Right renal cortex interstitium (tissue), 3 donors: ENCODE measurements around the gene CR1. TPM values are rescaled to one million over a fixed set of nuclear protein-coding genes. Genes with fewer than 3 reads are reported as not detected.
"Not testable (repeated sequence)": the region's sequence is repeated elsewhere in the genome, so short reads cannot be mapped to it uniquely, and the experiment has no call there.

Experiments used
- DNase-seq, 3 donors: peaks; one replicate each; pipeline ENCODE4 v3.0.0-alpha.2; 2013; ENCODE audit warnings: low read depth in 3 of 3, low spot score in 2 of 3
- polyA plus RNA-seq, 3 donors: library from polyadenylated mRNA; unstranded; fragments of 120-200 nt; gene quantifications; one replicate each; pipeline ENCODE4 v1.2.1, GENCODE V29; 2013; ENCODE audit not compliant: insufficient read length in 3 of 3

The CR1 gene
- polyA plus RNA-seq, 3 donors = 20.2 to 21.9 (median 20.9) TPM

DNA sequence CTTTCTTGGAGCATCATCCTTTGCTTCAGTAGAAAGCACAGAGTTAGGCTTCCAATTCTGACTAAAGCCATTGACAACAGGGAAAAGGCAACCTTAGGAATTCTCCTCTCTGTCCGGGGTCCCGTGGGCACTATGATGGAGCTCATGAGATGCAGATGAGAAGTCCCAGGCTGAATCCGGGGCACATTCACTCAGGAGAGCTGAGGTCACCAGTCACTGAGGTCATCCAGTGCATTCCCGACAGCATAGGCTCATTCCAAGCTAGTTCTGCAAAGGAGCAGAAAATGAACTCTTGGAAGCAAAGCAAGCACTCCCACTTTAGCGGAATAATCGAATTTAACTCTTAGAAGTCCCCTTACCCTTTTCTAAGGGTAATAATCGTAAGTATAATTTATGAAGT is 6.8 kb downstream of the CR1 start:
- no peak for DNase-seq

DNA sequence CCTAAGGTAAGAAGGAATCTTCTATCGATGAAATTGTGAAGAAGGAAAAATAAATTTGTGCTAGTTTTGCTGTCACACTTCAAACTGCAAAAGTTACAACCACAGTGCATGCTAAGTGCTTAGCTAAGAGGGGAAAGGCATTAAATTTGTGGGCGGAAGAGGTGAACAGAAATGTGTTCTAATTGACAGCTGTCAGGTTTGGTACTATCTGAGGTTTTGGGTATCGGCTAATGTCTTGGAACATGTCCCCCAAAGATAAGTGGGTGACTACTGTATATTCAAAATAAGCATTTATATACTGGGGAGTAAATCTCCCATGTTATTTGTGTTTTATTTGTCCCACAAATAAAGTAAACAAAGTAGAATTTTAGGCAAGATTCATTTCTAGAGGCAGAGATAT is 8.0 kb downstream of the CR1 start:
- DNase-seq = no peak

DNA sequence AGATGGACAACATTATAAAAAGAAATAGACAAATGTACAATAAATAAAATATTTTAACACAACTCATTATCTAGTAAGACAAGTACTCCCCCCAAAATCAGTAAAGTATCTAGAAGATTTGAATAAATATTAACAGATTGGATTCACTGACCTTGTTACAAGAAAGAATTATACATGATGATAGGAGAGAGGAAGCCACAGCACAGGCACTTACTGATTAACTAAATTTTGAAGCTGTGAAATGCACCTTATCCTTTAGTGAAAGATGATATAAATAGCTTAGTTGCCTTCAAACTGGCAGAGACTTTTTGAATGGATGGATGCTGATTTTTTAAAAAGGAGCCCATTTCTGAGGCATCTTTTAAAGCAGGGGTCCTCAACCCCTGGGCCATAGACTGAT is 8.5 kb downstream of the CR1 start:
- no peak for DNase-seq

DNA sequence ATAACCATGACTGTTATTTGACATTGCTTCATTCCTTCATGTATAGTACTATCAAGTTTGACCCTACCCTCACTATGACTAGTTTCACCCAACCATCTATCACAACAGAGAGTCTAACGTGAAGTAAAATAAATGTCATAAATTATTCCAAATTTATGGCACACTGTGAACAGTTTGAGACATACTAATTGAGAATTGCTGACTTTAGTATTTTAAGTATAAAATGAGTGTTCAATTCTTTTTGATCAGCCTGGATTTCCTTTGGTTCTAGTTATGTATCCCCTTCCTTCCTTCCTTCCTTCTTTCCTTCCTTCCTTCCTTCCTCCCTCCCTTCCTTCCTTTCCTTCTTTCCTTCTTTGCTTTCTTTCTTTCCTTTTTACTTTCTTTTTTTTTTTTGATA is 14.5 kb downstream of the CR1 start:
- DNase-seq = no peak

DNA sequence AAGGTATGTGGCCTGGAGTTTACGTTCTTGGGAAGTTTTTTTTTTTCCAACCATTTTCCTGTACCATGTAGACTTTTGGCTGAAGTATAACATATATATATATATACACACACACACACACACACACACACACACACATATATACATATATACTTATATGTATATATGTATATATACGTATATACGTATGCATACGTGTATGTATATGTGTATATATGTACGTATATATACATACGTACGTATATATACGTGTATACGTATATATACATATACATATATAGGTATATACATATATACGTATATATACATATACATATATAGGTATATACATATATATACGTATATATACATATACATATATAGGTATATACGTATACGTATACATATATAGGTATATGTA is 18.9 kb downstream of the CR1 start:
- DNase-seq = no peak

DNA sequence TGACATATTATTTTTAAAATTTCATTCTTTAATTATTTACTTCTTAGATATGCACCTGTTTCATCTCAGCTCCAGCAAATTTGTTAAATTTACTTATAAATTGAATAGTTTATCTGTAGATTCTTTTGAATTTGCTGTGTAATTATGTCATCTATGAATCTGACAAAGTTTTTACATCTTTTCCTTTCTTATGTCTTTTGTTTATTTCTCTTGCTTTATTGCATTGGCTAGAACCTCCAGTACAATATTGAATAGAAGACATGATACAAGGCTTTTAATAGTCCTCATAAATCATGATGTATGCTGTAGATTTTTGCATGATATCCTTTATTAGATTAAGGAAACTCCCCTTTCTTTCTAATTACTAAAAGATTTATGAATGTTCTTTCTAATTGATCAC is 20.8 kb downstream of the CR1 start:
- DNase-seq = no peak

DNA sequence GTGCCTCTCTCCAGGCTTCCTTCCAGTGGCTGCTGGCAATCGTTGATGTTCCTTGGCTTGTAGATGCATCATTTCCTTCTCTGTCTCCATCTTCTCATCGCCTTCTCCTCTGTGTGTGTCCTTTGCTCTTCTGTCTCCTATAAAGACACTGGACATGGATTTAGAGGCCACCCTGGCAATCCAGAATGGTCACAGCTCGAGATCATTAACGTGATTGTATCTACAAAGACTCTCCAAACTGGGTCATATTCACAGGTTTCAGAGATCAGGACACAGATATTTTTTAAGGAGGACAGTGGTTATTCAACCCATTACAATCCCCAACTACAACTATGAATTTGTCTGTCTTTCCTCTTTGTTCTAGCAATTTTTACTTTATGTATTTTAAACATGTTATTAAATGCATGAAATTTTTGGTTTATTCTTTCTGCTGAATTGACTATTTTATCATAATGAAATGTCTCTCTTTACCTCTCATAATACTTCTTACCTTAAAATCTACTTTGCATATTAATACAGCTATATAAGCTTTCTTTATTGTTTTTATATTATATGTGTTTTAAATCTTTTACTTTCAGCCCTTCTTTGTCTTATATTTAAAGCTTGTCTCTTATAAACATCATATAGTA is 22.8 kb downstream of the CR1 start:
- DNase-seq = no peak

DNA sequence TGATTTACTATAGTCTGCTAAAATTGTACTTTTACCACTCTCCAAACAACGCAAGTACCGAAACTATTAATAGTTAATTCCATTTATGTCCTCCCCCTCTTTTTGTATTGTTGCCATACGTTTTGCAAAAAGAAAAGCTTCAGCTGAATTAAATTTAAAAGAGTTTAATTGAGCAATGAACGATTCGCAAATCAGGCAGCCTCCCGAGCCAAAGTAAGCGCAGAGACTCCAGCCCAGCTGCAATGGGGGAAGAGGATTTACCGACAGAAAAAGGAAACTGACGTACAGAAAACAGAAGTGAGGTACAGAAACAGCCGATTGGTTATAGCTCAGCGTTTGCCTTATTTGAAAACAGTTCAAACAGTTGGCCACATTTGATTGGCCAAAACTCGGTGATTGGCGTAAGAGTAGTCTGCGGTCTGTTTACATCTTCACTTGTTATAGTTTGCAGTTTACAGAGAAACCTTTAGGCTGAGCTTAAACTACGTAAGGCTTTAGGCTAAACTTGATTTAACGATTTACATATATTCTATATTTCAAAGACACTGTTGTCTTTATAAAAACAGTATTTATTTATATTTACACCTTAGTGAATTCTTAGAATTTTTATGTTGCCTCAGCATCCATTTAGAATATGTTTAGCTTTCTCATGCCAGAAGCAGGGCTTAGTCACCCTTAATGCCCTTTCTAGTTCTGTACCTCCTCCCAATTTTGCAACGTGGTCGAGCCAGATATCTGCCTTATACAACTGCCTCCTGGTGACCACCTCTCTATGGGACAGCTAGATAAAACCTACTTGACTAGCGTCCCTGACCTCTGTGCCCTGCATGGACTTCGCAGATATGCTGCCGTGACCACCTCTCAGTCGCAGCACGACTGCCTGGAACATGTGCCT is 23.8 kb downstream of the CR1 start:
- no peak for DNase-seq

DNA sequence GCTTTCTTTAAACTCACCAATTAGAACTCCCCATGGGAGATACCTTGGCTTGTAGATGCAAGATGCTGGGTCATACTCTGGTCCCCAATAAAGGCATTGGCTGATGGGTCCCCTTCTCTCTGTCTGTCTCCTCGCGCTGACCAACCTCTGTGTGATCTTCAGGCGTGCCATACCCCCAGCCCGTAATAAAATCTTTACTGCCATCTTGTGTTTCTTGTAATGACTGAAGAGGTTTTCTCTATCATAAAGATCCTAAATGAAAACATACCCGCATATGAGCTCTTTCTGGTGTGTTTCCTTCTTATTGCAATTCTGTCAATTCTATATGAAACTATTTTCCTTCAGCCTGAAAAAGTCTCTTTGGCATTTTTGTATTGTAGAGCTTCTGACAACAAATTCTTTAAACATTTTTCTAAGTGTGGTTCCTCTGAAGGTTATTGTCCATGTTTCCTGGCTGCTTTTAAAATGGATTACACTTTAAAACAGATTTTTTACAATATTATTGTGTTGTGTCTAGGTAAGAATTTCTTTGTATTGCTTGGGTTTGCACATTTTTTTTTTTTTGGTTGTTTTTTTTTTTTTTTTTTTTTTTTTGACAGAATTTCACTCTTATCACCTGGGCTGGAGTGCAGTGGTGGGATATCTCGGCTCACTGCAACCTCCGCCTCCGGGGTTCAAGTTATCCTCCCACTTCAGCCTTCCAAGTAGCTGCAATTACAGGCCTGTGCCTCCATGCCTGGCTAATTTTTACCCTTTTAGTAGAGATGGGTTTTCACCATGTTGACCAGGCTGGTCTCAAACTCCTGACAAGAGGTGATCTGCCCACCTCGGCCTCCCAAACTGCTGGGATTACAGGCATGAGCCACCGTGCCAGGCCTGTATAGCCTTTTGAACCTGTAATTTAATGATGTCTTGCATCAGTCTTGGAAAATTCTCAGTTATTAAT is 24.7 kb downstream of the CR1 start:
- not testable (repeated sequence) for DNase-seq

DNA sequence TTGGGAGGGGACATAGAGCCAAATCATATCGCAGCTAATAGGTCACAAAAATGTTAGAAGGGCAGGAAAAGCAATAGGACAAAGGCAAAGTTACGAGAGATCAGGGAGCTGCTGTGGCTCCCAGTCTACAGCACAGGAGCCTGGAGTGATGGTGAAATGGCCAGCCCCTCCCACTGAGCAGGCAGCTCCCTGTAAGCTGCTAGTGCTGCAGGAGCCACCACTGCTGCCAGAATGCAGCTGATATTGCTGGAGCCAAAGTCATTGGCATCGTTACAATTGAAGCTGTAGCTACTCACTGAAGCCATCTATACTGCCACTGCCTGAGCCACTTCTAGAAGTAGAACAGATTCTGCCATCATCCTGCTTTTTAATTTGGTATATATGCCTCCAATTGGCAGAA is 29.3 kb downstream of the CR1 start:
- not testable (repeated sequence) for DNase-seq

DNA sequence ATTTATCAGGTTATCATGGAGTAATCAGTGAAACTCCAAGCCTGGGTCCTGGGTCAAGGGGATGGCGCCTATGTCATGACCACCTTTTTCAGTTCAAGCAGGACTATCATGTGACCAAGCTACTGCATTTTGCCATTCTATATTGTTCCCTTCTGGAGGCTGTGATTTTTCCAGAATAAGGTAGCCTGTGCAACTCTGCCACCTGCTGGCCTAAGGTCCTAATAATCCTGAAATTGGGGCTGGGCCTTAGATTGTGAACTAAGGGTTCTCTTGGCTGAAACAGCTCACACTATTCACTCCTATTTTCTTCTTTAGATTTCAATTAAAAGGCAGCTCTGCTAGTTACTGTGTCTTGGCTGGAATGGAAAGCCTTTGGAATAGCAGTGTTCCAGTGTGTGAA is 32.4 kb downstream of the CR1 start:
- DNase-seq = not testable (repeated sequence)

DNA sequence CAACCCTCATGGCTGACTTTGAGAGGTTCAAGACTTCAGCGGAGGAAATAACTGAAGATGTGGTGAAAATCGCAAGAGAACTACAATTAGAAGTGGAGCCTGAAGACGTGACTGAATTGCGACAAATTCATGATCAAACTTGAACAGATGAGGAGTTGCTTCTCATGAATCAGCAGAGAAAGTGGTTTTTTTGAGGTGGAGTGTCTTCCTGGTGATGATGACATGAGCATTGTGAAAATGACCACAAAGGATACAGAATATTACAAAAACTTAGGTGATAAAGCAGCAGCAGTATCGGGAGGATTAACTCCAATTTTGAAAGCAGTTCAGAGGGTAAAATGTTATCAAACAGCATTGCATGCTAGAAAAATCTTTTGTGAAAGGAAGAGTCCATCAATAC is 40.3 kb downstream of the CR1 start:
- not testable (repeated sequence) for DNase-seq

DNA sequence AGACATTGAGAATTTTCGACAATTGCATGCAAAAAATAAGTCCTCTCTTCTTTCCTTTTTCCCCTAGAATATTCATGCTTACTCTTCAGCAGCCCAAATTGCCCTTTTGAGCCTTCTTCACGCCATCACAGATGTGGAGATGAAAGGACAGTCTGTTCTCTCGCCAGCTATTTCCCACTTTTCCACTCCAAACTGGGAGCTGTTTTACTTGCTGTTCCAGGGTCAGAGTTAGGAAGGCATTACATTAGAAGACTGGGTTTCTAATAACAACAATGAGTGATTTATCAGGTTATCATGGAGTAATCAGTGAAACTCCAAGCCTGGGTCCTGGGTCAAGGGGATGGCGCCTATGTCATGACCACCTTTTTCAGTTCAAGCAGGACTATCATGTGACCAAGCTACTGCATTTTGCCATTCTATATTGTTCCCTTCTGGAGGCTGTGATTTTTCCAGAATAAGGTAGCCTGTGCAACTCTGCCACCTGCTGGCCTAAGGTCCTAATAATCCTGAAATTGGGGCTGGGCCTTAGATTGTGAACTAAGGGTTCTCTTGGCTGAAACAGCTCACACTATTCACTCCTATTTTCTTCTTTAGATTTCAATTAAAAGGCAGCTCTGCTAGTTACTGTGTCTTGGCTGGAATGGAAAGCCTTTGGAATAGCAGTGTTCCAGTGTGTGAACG is 50.9 kb downstream of the CR1 start:
- DNase-seq = not testable (repeated sequence)

DNA sequence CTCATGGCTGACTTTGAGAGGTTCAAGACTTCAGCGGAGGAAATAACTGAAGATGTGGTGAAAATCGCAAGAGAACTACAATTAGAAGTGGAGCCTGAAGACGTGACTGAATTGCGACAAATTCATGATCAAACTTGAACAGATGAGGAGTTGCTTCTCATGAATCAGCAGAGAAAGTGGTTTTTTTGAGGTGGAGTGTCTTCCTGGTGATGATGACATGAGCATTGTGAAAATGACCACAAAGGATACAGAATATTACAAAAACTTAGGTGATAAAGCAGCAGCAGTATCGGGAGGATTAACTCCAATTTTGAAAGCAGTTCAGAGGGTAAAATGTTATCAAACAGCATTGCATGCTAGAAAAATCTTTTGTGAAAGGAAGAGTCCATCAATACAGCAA is 58.9 kb downstream of the CR1 start:
- not testable (repeated sequence) for DNase-seq

DNA sequence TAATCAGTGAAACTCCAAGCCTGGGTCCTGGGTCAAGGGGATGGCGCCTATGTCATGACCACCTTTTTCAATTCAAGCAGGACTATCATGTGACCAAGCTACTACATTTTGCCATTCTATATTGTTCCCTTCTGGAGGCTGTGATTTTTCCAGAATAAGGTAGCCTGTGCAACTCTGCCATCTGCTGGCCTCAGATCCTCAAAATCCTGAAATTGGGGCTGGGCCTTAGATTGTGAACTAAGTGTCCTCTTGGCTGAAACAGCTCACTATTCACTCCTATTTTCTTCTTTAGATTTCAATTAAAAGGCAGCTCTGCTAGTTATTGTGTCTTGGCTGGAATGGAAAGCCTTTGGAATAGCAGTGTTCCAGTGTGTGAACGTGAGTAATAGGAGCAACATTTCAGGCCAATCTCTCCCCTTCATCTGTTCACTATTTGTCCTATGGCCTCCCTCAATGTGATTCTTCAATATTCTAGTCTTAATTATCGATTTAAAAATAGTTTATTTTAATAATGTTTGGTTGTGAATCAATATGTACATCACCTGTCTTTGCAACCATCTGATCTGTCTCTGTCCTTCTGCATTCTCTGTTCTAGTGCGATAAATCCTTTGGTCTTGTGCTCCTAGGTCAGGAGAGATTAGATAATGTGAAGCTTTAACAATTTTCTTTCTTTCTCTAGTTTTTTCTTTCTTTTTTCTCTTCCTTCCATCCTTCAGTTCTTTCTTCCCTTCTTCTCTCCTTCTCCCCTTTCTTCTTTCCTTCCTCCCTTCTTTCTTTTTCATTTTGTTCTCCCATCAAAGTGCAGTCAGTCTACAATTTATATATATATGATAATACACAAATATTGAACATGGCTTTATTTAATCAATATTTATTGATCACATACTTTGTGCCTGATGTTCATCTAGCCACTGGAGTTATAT is 69.8 kb downstream of the CR1 start:
- no peak for DNase-seq

DNA sequence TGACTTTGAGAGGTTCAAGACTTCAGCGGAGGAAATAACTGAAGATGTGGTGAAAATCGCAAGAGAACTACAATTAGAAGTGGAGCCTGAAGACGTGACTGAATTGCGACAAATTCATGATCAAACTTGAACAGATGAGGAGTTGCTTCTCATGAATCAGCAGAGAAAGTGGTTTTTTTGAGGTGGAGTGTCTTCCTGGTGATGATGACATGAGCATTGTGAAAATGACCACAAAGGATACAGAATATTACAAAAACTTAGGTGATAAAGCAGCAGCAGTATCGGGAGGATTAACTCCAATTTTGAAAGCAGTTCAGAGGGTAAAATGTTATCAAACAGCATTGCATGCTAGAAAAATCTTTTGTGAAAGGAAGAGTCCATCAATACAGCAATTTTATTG is 76.0 kb downstream of the CR1 start:
- not testable (repeated sequence) for DNase-seq

DNA sequence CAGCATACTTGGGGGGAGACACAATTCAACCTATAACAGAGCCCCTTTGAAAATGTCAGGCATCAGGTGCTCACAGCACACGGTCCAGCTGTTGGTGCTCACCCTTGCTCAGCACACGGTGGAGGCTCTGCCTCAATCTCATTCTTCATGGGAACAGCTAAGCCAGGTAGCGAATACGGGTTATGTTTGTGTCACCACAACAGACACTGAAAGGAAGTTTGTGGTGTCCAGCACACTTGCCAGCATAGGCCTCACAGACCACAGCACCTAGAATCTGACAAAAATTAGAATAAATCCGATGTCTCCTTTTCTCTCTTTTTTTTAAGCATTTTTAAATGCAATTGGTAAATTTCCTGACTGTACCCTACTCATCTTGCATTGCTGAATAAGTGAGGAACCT is 77.1 kb downstream of the CR1 start:
- not testable (repeated sequence) for DNase-seq

DNA sequence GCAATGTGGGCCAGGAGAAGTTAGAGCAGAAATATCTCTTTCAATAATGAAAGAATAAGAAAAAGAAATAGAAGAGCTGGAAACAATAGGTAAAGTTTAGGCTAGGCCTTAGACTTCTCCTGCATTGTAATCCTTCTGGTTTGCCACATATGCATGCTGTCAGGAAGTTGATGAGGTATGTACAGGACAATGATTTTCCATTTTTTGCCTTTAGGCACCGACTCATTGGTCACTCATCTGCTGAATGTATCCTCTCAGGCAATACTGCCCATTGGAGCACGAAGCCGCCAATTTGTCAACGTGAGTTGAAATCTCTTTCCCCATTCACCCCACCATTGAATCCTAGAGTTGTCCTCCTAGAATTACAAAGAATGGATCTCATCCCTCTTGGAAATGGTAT is 79.4 kb downstream of the CR1 start:
- not testable (repeated sequence) for DNase-seq

DNA sequence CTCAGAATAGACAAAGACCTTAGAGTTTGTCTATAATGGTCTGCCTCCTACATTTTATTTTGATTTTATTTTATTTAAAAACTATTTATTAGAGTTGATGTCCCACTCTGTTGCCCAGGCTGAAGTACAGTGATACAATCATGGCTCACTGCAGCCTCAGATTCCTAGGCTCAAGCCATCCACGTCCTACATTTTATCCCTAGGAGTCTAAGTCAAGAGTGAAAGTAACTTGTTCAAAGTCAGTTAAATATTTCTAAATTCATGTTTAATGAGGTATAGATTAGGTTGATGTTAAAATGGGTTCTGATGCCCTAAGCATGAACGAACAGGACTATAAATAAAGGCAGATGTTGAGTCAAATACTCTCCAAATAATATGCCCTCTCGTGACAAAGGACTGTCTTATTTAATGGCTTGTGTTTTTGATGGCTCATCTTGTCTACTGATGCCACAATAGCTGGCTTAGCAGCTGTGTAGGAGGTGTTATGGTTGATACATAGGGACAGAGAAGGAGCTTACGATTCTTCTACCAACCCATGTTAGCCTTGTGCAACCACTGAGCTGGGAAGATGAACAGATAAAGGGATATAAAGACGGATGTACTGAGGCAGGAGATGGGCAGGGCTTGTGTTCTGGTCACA is 83.0 kb downstream of the CR1 start:
- DNase-seq = no peak
